8988T (cell line): ENCODE measurements around the gene PLBD2.
"Not testable (repeated sequence)": the region's sequence is repeated elsewhere in the genome, so short reads cannot be mapped to it uniquely, and the experiment has no call there.

ENCODE experiments used
- DNase-seq: peaks from one replicate; pipeline ENCODE4 v3.0.0; 2011

PLBD2 gene

DNA sequence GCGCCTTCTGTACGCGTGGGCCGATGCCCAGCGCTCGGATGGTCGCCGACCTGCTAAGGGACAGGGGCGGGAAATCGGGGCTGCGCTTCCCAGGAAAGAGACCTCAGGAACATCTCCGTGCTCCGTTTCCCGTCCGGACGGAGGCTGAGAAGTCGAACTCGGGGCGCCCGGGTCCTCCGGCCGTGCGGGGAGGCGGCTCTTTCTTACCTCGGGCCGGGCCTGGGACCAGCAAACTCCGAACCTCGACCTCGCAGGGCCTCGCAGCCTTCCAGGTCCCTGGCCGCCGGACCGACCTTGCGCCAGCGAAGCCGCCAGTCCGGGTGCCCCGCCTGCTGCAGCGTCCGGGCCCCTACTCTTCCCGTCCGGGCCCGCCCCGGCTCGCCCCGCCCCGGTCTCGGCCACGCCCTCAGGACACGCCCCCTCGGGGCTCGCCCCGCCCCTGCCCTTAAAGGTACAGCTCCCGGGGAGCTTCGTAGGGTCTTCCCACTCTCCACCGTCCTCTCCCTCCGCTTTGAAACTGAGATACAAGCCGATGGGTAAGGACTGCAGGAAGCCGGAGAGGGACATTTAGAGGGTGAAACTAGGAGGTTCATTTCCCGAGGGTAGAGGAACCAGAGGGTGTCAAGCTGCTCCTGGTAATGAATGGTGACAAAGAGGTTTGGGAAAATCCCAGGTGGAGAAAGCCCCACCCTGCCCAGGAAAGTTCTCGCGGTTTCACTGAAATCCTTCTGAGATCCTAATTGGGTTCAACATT lies 23.4 kb upstream of the PLBD2 start, which contains the start of gene SLC8B1:
Gene SLC8B1, minus strand, starts transcription at position 324 of the 754 bp plus-strand sequence. CDS start 2,231 bp downstream, outside the sequence.
- DNase-seq, result peak; percentile 84

DNA sequence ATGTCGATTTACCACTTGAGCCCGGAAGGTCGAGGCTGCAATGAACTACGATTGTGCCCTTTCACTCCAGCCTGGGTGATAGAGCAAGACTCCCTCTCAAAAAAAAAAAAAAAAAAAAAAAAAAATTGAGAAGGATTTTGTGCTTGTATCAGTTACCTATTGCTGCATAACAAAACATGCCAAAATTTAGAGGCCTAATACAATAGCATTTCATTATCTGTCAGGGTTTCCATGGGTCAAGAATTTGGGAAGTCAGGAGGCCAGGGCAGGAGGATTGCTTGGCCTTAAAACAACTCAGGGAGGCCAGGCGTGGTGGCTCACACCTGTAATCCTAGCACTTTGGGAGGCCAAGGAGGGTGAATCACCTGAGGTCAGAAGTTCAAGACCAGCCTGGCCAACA lies 18.8 kb upstream of the PLBD2 start:
- no peak for DNase-seq

DNA sequence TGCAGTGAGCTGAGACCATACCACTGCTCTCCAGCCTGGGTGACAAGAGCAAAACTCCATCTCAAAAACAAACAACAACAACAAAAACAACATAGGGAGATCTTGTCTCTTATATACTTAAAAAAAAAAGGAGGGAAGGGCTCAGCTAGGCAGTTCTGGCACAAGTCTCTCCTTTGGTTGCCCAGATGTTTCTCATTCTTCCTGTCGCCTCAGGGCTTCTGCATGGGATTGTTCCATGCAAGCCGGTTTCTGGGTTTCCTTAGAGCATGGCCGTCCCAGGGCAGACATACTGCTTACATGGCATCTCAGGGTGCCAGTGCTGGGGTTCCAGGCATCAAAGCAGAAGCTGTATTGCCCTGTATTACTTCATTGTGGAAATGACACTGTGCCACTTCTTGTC lies 18.3 kb upstream of the PLBD2 start:
- no peak for DNase-seq

DNA sequence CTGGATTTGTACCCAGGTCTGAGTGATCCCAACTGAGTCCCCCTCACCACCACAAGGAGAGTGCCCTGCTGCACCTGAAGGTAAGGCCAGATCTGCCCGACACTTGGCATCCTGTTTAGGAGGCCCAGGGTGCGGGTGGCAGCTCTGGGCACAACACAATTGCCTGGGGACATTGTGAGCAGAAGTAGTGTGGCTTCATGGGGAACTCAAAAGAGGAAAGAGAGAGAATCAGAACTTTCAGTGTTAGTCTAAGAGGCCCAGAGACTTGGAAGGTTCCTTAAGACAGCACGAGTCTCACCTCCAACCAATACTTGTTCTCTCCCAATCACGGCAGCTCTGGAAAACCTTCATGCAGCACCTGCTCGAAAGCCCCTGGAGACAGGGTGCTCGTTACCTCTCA lies 16.9 kb upstream of the PLBD2 start:
- DNase-seq, result no peak

DNA sequence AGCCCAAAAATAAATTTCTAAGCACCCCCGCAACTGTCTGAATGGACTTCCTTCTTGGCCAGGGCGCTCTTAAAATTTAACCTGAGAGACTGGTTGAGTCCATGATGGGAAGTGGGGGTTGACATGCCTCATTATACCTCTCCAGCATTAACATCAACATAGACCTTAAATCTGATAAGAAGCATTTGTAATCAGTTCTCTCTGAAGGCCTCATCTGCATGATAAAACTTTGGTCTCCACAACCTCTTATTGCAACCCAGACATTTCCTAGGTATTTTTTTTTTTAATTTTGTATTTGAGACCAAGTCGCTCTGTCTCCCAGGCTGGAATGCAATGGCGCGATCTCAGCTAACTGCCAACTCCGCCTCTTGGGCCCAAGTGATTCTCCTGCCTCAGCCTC lies 13.1 kb upstream of the PLBD2 start:
- no peak for DNase-seq

DNA sequence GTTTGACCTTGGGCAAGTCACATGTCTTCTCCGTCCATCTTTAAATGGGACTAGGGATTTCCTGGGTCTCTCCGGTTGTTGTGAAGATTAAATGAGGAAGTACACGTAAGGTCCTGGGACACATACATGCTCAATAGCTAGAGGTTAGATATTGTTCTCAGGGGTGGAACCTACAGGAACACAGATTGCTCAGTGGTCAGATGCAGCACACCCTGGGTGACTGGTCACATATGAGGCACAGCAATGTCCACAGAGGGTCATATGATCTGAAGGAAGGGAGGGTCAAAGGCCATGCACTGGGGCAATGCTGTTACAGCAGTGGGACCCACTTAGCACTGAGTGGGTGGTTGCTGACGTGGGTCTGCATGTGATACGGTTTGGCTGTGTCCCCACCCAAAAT lies 12.0 kb upstream of the PLBD2 start:
- no peak for DNase-seq

DNA sequence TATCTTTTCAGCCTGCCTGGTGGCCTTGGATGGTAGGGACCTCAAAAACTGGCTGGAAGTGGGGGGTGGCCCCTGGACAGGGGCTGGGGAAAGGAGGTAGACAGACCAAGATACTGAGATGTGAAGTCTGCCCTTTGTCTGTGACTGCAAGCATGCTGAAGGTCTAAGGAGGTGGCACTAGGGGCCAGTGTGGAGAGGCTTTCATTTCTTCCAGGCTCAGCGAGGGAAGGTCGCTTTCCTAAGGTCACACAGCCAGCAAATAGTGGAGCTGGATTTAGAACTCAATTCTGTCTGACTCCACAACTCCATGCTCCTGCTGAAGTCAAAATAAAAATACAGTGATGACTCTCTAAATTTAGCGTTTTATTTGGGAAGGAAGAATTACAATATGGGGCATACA lies 11.3 kb upstream of the PLBD2 start:
- DNase-seq, result no peak

DNA sequence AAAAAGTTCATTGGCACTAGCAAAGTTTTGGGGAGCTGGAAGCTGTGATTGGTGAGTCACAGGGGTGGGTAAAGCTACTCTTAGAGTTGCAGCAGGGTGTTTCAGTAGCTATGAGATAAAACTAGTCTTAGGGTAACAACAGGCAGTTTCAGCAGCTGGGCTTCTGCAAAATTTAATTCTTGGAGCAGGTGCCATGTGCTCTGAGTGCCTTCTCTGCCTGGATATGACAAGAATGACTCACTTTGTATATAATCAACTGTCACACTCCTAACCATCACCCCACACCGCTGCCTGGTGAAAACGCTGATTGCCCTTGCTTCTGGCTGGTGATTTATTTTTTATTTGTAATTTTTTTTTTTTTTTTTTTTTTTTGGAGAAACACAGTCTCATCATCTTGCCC lies 10.5 kb upstream of the PLBD2 start:
- DNase-seq, result no peak

DNA sequence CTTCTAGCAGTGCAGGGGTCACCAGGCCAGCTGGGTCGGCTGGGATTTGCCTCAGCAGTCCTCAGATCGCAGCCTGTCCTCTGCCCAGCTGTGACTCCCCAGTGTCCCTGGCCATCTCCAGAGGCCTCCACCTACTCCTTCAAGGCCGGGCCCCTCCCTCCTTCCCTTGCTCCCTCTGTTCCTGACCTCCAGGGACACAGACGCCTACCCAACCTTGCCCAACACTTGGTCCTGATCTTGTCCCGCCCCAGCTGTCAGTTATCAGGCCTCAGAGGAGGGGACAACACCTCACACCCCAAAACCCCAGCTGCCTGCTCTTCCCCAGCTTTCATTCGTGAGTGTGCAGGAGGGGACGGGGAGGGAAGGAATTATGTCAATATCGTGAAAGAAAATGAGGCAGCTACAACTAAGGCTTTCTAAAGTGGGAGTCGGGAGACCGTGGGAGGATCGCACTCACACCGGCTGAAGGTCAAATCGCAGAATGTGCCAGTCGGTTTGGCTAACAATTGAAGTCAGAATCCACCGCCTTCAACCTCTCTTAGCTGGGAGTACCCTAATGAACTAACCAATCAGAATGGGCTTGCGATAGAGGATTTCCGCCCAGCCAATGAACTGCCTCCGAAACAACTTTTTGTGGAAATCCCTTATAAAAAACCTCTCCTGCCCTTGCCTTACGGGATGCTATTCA lies 9.4 kb upstream of the PLBD2 start:
- no peak for DNase-seq

DNA sequence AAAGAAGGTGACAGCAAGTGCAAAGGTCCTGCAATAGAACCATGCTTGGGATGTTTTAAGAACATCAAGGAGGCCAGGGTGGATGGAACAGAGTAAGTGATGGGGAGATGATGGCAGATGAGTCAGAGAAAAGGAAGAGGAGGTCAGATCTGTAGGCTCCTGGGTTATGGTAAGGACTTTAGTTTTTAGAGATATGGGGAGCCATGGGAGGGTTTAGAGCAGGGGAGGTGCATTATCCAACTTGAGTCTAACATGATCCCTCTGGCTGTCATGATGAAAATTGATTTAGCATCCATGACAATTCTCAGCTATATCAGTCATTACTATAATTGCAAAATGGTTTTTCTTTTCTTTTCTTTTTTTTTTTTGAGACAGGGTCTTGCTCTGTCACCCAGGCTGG lies 7.3 kb upstream of the PLBD2 start:
- DNase-seq, result no peak

DNA sequence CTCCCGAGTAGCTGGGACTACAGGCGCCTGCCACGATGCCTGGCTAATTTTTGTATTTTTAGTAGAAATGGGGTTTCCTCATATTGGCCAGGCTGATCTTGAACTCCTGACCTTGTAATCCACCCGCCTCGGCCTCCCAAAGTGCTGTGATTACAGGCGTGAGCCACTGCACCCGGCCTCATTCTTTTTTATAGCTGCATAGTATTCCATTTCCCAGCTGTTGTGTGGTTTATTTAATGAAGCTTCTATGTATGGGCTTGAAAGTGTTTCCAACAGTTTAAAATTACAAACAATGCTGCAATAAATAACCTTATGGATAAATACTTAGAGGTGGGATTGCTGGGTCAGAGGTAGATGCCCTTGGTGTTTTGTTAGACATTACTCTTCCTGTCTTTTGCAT lies 4.2 kb upstream of the PLBD2 start:
- not testable (repeated sequence) for DNase-seq

DNA sequence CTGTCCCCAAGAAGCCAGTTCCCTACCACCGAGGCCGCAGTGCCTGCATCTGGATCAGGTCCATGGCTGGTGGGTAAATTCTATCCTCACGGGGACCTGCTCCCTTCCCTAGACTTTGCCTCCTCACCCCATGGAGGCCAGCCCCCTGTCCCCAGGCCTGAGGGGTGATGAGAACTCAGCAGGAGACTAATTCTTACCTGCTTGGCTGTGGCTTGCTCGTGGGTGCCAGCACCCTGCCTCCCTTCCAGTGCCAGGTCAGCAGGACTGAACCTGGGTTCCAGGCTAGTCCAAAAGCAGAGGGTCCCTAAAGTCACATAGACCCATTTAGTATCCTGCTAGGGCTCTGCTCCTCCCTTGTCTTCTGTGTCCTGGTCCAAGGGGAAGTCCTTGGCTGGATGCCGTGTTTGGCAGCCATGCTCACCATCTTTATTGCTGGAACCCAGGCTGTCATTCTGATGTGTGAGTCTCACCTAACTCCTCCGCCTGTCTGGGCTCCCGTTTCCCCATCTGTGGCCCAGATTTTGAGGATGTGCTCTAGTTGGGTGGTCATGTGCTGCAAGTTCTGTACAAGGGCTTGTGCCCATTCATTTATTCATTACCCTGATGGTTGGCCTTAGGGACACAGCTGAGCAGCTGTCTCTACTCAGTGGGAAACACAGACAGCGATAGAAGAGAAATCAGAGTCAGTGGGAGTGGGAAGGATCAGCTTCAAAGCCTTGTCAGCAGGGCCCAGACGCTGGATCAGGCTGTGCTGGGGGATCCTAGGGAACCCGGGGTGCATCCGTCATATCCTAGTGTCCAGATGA lies 949 bp downstream of the PLBD2 start:
- no peak for DNase-seq

DNA sequence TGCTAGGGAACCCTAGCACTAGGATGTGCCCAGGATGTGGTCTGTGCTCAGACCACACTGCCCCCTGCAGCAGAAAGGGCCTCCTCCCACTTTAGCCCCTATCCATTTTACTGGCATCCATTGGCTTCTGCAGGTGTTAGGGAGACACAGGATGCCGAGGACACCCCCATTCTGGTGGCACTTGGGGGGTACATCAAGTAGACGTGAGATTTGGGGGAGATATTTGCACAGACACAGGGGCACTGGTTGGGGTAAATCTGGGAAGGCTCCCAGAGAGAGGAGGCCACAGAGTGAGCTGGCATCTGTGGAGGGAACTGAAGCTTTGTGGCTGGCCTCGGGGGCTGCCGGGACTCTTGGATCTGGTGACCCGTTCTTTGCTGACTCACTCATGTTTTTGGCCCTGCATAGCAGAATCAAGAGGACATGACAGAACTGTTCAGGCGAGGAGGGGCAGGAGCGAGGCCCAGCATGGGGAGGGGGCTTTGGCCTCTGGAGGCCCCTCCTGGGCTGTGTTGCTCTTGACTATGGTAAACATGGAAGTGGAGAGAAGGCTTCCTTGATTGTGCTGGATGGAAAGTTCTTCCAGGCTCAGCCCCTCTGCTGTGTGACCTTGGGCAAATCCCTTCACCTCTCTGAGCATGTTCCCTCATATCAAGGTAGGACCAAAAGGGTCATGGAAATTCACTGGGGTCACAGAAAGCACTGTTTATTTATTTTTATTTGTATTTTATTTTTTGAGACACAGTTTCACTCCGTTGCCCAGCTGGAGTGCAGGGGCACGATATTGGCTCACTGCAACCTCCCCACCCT lies 1.8 kb downstream of the PLBD2 start:
- DNase-seq, result no peak

DNA sequence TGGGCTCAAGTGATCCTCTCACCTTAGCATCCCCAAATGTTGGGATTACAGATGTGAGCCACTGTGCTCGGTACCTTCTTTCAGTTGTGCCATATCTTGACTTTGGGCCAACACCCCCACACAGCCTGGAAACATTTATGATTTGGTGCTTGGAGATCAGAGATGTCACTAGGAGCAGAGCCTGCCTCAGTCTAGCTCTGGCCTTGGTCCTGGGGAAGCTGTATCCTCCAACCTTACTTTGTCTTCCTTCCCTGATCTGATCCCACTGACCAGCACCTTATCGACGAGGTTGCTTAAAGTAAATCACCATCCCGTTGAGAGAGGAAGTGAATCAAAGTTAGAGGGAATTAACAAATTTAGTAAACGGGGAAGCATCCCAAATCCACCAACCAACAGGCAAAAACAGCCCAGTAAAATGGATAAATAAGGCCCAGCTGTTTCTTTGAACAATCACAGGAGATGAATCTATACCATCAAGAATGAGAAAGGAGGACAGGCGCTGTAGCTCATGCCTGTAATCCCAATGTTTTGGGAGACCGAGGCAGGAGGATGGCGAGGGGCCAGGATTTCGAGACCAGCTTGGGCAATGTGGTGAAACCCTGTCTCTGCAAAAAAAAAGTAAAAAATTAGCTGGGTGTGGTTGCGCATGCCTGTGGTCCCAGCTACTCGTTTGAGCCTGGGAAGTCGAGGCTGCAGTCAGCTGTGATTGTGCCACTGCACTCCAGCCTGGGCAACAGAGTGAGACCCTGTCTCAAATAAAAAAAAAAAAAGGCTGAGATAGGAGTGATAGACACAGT lies 3.4 kb downstream of the PLBD2 start:
- DNase-seq, result no peak

DNA sequence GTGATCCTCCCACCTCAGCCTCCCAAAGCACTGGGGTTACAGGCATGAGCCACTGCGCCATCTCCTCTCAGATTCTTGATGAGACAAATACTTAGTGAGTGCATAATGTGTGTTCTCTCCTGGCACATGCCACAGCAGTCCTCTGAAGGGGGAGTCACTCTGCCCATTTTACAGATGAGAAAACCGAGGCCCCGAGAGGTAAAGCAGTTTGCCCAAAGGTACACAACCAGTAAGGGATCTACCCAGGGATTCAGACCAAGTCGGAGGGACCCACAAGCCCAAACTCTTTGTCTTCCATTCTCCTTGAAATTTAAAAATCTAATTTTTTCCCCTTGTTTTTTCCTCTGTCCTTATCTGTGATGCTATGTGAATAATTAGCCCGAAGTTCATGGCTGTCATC lies 6.3 kb downstream of the PLBD2 start:
- no peak for DNase-seq

DNA sequence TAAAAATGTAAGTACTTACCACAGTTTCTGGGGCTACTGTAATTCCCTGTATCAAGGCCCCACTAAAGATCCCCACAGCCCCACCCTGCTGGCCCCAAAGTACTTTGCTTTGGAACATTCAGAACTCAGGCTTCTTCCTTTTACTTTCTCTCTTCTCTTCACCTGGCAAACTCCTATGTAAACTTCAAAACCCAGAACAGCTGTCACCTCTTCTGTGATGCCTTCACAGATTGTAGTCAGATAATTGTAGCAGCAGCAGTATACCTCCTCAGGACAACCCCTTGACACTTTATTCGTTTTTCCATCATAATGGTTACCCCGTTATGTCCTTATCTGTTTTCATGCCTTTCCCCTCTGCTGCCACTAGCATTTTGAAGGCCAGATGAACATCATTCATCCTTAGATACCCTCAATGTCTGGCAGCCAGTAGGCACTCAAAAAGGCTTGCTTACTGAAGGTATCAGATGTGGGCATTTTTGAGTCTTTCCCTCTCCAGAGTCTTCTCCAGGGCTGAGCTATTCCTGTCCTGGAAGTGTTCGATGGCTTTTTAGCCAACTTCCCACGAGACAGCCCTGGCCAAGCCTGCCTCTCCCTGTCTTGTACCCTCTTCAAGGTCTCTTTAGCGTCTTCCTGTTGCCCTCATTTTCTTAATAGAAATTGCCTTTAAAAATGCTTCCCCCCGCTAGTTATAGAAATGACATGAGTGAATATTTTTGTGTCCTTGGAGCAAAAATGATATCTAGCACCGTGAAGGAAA lies 7.4 kb downstream of the PLBD2 start:
- DNase-seq, result no peak

DNA sequence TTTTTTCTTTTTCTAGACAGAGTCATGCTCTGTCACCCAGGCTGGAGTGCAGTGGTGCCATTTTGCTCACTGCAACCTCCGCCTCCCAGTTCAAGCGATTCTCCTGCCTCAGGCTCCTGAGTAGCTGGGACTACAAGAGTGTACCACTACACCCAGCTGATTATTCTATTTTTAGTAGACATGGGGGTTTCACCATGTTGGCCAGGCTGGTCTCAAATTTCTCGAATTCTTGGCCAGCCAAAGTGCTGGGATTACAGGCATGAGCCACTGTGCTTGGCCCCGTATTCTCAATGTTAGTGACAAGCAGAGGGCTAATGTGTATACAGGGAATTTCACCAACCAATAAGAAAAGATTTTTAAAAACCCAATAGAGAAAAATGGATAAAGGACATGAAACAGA lies 8.4 kb downstream of the PLBD2 start:
- no peak for DNase-seq

DNA sequence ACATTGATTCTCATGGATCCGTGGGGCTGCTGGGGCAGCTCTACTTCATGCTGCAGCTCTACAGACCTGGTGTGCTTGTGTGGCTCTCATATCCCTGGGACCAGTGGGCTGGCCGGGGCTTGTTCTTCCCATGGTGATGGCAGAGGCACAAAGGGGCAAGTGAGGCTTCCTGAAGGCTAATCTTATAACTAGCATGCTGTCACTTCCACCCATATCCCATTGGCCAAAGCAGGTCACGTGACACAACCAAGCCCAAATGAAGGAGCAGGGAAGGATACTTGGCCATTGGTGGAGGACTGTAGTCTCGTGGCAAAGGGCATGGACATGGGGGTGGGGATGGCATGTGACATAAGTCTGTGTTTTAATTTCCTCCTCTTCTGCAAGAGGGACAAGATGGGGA lies 9.9 kb downstream of the PLBD2 start:
- DNase-seq, result no peak

DNA sequence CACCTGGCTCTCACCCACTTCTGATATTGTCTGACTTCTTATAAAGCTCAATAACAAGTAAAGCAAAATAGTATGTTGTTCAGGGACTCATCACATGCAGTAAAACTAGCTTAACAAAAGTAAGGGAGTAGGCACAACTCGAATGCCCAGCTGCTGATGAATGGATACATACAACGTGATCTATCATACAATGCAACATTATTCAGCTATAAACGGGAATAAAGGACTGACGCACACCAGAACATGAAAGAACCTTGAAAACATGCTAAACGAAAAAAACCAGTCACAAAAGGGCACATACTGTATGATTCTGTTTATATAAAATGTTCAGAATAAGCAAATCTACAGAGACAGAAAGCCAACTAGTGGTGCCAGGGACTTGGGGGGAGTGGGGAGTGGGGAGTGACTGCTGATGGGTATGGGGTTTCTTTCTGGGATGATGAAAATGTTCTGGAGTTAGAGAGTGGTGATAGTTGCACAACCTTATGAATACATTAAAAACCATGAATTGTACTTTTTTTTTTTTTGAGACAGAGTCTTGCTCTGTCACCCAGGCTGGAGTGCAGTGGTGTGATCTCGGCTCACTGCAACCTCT lies 11.1 kb downstream of the PLBD2 start:
- DNase-seq, result no peak

DNA sequence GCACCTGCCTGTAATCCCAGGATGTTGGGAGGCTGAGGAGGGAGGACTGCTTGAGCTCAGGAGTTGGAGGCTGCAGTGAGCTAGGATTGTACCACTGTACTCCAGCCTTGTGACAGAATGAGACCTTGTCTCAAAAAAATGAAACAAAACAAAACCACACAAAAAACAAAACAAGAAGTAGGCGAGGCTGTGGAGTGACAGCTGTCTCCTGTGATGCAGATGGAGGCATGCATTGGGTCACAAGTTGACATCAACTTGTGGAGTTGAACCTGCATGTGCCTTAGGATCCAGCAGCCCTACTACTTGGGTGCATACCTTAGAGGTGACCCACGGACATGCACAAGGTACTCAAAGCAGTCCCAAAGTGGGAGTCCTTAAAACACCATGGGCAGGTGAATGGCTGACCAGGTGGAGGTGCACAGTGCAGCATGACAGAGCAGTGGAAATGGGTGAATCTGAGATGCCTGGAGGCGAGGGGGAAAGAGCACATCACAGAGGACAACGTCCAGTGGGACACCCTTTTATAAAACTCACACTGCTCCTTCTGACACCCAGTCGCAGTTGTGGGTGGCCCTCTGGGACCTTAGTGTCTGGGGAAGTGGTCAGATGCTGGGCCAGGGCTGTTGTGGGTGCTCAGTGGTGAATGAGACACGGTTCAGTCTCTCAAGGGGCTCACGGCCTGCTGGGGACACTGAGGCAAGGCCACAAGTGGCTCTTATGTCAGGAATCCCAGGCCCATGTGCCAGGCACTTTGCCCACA lies 12.7 kb downstream of the PLBD2 start:
- DNase-seq, result no peak
